Smooth muscle cell (in vitro differentiated cells): ENCODE measurements around the gene SLC8A1. TPM values are rescaled to one million over a fixed set of nuclear protein-coding genes. Genes with fewer than 3 reads are reported as not detected.

ENCODE experiments used
- DNase-seq: peaks from one replicate; lab custom pipeline; 2025; ENCODE audit not compliant: unreplicated experiment; lab: John Stamatoyannopoulos, UW
- H2AFZ ChIP-seq: fragments of 200-600 bp; sonication (generic); 2 replicates; pipeline ENCODE4 v1.6.0; 2016; ENCODE audit warnings: antibody characterized with exemption, low read depth, mild to moderate bottlenecking
- H3F3A ChIP-seq: fragments of 200-600 bp; sonication (generic); 2 replicates; pipeline ENCODE4 v1.6.0; 2017; ENCODE audit warnings: antibody characterized with exemption, low read depth
- H3K27ac ChIP-seq: fragments of 200-600 bp; sonication (generic); 2 replicates; pipeline ENCODE4 v1.5.1; 2016; ENCODE audit warnings: low read depth, mild to moderate bottlenecking
- H3K27me3 ChIP-seq: fragments of 200-600 bp; sonication (generic); 2 replicates; pipeline ENCODE4 v1.6.1; 2016; ENCODE audit warnings: low read depth, mild to moderate bottlenecking
- H3K36me3 ChIP-seq: fragments of 200-600 bp; sonication (generic); 2 replicates; pipeline ENCODE4 v1.5.1; 2016; ENCODE audit warnings: low read depth
- H3K4me1 ChIP-seq: fragments of 200-600 bp; sonication (generic); 2 replicates; pipeline ENCODE4 v1.5.1; 2016; ENCODE audit warnings: low read depth
- H3K4me2 ChIP-seq: fragments of 200-600 bp; sonication (generic); 2 replicates; pipeline ENCODE4 v1.6.0; 2016; ENCODE audit warnings: mild to moderate bottlenecking
- H3K4me3 ChIP-seq: fragments of 200-600 bp; sonication (generic); 2 replicates; pipeline ENCODE4 v1.5.1; 2016; ENCODE audit warnings: mild to moderate bottlenecking
- H3K79me2 ChIP-seq: fragments of 200-600 bp; sonication (generic); 2 replicates; pipeline ENCODE4 v1.6.0; 2016; ENCODE audit warnings: low read depth, mild to moderate bottlenecking
- H3K9ac ChIP-seq: fragments of 200-600 bp; sonication (generic); 2 replicates; pipeline ENCODE4 v1.6.0; 2016; ENCODE audit warnings: low read depth
- H3K9me3 ChIP-seq: fragments of 200-600 bp; sonication (generic); replicated peaks from 2 replicates; pipeline ENCODE4 v1.5.1; 2016; ENCODE audit warnings: low read depth
- H4K20me1 ChIP-seq: fragments of 200-600 bp; sonication (generic); 2 replicates; pipeline ENCODE4 v1.6.0; 2016; ENCODE audit warnings: low read depth
- WGBS: methylation state at CpG from one replicate; pipeline ENCODE4 v1.1.7; 2016; ENCODE audit warnings: low lambda C conversion rate; 5-methylcytosine and 5-hydroxymethylcytosine counted together
- polyA plus RNA-seq: library from polyadenylated mRNA; unstranded; fragments of >200 nt; fragmentation: Nextera tagmentation; extraction: Ambion mirVana; gene quantifications from 2 replicates; pipeline ENCODE4 v1.2.1, GENCODE V29; 2016
- total RNA-seq: library from RNA; depleted of rRNA; stranded (reverse); fragments of >200 nt; gene quantifications from 2 replicates; pipeline ENCODE4 v1.2.3, GENCODE V29; 2014
- TF ChIP-seq, protein P1 (sequence below): fragments of 200-600 bp; sonication (generic); IDR thresholded peaks from 2 replicates; pipeline ENCODE4 v1.5.1; 2017; ENCODE audit warnings: borderline replicate concordance, mild to moderate bottlenecking, antibody characterized with exemption; ENCODE audit not compliant: insufficient read depth, poor library complexity, severe bottlenecking

The SLC8A1 gene
- total and polyA plus RNA-seq, 2 experiments from 2014 or later = 1.1 to 5.3 TPM

DNA sequence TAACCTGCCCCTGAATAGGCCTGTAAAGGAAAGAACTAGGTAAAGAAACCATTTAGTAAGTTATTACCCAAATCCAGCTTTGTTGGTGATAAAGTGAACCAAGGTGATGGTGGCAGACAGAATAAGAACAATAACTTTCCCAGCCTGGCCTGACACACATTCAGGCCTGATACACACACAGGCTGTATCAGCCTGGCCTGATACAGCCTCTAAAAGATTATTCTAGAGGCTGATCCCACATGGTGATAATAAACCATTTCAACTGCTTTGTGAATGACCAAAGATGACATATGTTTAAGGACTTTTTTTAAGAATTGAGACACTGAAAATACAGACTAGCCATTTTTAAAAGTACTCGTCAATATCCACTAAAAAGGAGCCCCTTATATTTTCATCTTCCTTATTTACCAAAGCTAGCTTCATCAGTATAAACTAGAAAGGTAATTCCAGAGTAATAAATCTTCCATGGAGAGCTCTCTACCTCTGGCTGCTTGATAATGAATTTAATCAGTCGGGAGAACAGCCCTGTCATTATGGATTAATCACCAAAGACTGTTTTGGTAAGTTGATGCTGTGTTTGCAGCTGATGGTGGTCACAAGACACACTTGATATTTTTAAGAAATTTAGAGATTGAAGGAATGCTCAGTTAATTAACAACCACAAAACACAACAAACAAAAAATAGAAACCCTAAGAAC lies 77.2 kb downstream of the SLC8A1 start:
- H2AFZ ChIP-seq = no peak overlapping the region
- TF ChIP-seq, protein P1, sequence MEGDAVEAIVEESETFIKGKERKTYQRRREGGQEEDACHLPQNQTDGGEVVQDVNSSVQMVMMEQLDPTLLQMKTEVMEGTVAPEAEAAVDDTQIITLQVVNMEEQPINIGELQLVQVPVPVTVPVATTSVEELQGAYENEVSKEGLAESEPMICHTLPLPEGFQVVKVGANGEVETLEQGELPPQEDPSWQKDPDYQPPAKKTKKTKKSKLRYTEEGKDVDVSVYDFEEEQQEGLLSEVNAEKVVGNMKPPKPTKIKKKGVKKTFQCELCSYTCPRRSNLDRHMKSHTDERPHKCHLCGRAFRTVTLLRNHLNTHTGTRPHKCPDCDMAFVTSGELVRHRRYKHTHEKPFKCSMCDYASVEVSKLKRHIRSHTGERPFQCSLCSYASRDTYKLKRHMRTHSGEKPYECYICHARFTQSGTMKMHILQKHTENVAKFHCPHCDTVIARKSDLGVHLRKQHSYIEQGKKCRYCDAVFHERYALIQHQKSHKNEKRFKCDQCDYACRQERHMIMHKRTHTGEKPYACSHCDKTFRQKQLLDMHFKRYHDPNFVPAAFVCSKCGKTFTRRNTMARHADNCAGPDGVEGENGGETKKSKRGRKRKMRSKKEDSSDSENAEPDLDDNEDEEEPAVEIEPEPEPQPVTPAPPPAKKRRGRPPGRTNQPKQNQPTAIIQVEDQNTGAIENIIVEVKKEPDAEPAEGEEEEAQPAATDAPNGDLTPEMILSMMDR = no peak
- peaks cover 30% of the 10 kb centered on the region for H3K4me1 ChIP-seq
- no peak overlapping the region for H3K27ac ChIP-seq
- peaks cover 20% of the 10 kb centered on the region for H3F3A ChIP-seq
- no peak for DNase-seq
- no peaks in the 10 kb centered on the region for H4K20me1 ChIP-seq
- no peak overlapping the region for H3K9ac ChIP-seq
- H3K27me3 ChIP-seq = no peaks in the 10 kb centered on the region
- no peaks in the 10 kb centered on the region for H3K36me3 ChIP-seq
- 85% methylated on average over 2 of the region's 2 CpGs for WGBS
- H3K9me3 ChIP-seq = no peaks in the 10 kb centered on the region
- H3K79me2 ChIP-seq = no peaks in the 10 kb centered on the region
- no peak overlapping the region for H3K4me2 ChIP-seq
- no peak overlapping the region for H3K4me3 ChIP-seq

DNA sequence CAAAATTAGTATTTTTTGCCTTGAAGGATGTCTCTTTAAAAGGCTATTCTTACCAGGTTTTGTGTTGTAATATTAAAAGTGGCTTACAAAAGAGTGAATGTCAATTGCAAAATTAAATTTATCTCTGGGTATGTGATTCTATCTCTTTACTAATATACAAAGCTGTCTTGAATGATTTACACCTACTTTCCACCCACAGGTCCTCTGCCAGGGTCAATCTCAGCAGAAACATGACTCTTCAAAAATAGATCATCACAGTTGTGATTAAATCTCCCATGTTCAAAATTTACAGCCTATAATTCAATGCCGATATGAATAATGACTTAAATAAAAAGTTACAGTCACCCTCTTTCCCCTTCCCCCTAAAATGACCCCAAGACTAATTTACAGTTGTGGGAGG lies 78.8 kb downstream of the SLC8A1 start:
- Histone ChIP-seq H3K79me2 (no peaks in the 10 kb centered on the region), H3K27ac (peak overlapping the region; percentile 97), H3F3A (peaks cover 27% of the 10 kb centered on the region), H3K4me2 (peak overlapping the region; percentile 80), H3K4me3 (no peak overlapping the region), H3K9me3 (no peaks in the 10 kb centered on the region), H4K20me1 (no peaks in the 10 kb centered on the region), H2AFZ (no peak overlapping the region), H3K4me1 (peaks cover 30% of the 10 kb centered on the region), H3K9ac (no peak overlapping the region), H3K27me3 (no peaks in the 10 kb centered on the region), H3K36me3 (no peaks in the 10 kb centered on the region)
- no peak for DNase-seq
- 95% methylated on average over 1 of the region's 1 CpG for WGBS
- TF ChIP-seq, protein P1 = no peak

DNA sequence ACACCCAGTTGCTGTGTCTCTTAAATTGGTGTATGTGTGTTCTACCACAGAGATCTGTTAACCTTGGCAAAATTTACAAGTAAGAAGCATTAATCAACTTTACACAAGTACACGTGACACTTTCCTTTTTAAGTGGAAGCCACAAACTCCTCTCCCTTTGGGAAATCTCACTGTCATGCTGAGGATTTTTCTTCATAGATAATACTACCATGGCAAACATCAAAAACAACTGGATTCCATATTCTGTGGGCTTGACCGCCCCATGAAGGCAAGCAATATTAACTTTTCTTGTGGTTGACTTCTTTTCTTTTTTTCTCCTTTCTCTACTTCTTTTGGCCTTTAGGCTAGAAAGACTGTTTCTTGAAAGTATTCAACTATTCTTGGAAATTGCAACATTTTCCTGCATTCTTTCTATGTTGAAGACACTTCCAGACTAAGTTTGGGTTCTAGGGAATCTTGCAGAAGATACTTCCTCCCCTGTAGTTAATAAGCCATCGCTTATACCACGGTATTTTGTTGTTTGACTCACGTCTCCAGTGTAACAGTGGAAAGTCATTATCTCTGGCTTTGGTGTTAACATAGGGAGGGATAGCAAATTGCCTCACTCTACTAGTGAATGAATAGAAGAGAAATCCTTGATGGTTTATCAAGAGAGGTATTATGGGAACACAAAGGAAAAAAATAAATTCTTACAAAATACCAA lies 79.5 kb downstream of the SLC8A1 start:
- H3F3A ChIP-seq = peaks cover 27% of the 10 kb centered on the region
- DNase-seq = no peak
- H3K4me3 ChIP-seq = no peak overlapping the region
- H3K9me3 ChIP-seq = no peaks in the 10 kb centered on the region
- no peaks in the 10 kb centered on the region for H3K79me2 ChIP-seq
- WGBS = 11% methylated on average over 5 of the region's 5 CpGs
- H2AFZ ChIP-seq = no peak overlapping the region
- H3K27ac ChIP-seq = peak overlapping the region; percentile 97
- peak overlapping the region; percentile 80 for H3K4me2 ChIP-seq
- no peaks in the 10 kb centered on the region for H3K36me3 ChIP-seq
- TF ChIP-seq, protein P1 = no peak
- no peaks in the 10 kb centered on the region for H3K27me3 ChIP-seq
- peaks cover 30% of the 10 kb centered on the region for H3K4me1 ChIP-seq
- no peaks in the 10 kb centered on the region for H4K20me1 ChIP-seq
- H3K9ac ChIP-seq = peak overlapping the region; percentile 87
